B cell (primary cell): Measurements from ENCODE around the gene MYLK4. TPM values are rescaled to one million over a fixed set of nuclear protein-coding genes. Genes with fewer than 3 reads are reported as not detected.

ENCODE experiments used
- ATAC-seq: fragments of 200-7000 bp; cut with Tn5 transposase; one replicate; pipeline ENCODE4 v1.10.0; 2021; ENCODE audit warnings: low read depth, mild to moderate bottlenecking, moderate number of reproducible peaks, moderate library complexity
- CTCF ChIA-PET: fragments of 350-600 bp; sonication (Branson Sonifier 250); formaldehyde crosslinking; loops from one replicate; lab custom pipeline; 2021; ENCODE audit warnings: antibody characterized with exemption, inconsistent platforms; lab: Charles Lee
- POLR2A ChIA-PET: fragments of 350-600 bp; sonication (Branson Sonifier 250); formaldehyde crosslinking; loops from one replicate; lab custom pipeline; 2021; ENCODE audit warnings: antibody characterized with exemption; lab: Charles Lee
- DNase-seq: peaks from one replicate; pipeline ENCODE4 v3.0.0; 2013
- H2AFZ ChIP-seq: 2 replicates; pipeline ENCODE4 v1.6.1; 2012; ENCODE audit warnings: mild to moderate bottlenecking, low read depth, low read length; ENCODE audit not compliant: insufficient read depth, poor library complexity, severe bottlenecking
- H3K27ac ChIP-seq, 2 donors: 1 replicate in 1 of 2; 2 replicates in 1 of 2; pipeline ENCODE4 v1.5.1; 2012 to 2013; ENCODE audit warnings: low read length in 2 of 2, mild to moderate bottlenecking in 2 of 2, moderate library complexity in 1 of 2
- H3K27me3 ChIP-seq, 4 experiments: fragments of 200-600 bp in 1 of 4; sonication (generic) in 1 of 4; replicated peaks in 1 of 4; 1 replicate in 2 of 4; 2 replicates in 2 of 4; pipeline versions ENCODE4 v1.6.1 to v1.7.0; 2013 to 2016; ENCODE audit warnings: low read length in 3 of 4, mild to moderate bottlenecking in 2 of 4, mixed read lengths in 1 of 4, moderate library complexity in 1 of 4; ENCODE audit not compliant: insufficient read depth in 4 of 4, control insufficient read depth in 3 of 4; ENCODE audit errors: control extremely low read depth in 1 of 4
- H3K36me3 ChIP-seq, 2 experiments: replicated peaks in 1 of 2; 1 replicate in 1 of 2; 2 replicates in 1 of 2; pipeline versions ENCODE4 v1.6.1 to v1.7.1; 2013; ENCODE audit warnings: low read length in 1 of 2; ENCODE audit not compliant: insufficient read depth in 2 of 2, control insufficient read depth in 1 of 2; ENCODE audit errors: control extremely low read depth in 1 of 2, extremely low read depth in 1 of 2
- H3K4me1 ChIP-seq, 2 donors: fragments of 200-600 bp in 1 of 2; sonication (generic) in 1 of 2; 1 replicate in 1 of 2; 2 replicates in 1 of 2; pipeline versions ENCODE4 v1.5.1 to v1.6.1; 2013 to 2017; ENCODE audit warnings: low read length in 2 of 2; ENCODE audit not compliant: control insufficient read depth in 2 of 2, insufficient read depth in 2 of 2
- H3K4me2 ChIP-seq: replicated peaks from 2 replicates; pipeline ENCODE3; 2012; ENCODE audit warnings: mild to moderate bottlenecking, low read depth, low read length; ENCODE audit not compliant: poor library complexity, severe bottlenecking
- H3K4me3 ChIP-seq, 5 experiments: fragments of 200-600 bp in 1 of 5; sonication (generic) in 1 of 5; 1 replicate in 3 of 5; 2 replicates in 2 of 5; pipeline versions ENCODE4 v1.5.1 to v1.7.0; 2011 to 2016; ENCODE audit warnings: low read length in 4 of 5, mild to moderate bottlenecking in 4 of 5, low read depth in 2 of 5, control low read depth in 1 of 5, moderate library complexity in 1 of 5; ENCODE audit not compliant: insufficient read depth in 1 of 5; ENCODE audit errors: control extremely low read depth in 1 of 5, extremely low read depth in 1 of 5
- H3K79me2 ChIP-seq: fragments of 200-600 bp; sonication (generic); one replicate; pipeline ENCODE4 v1.6.0; 2016; ENCODE audit warnings: low read length; ENCODE audit not compliant: control insufficient read depth, insufficient read depth
- H3K9ac ChIP-seq: fragments of 200-600 bp; sonication (generic); 2 replicates; pipeline ENCODE4 v1.6.1; 2017; ENCODE audit warnings: mild to moderate bottlenecking, low read length, moderate library complexity
- H3K9me3 ChIP-seq, 3 donors: one replicate each; pipeline versions ENCODE4 v1.6.1 to v1.7.1; 2013; ENCODE audit warnings: low read length in 2 of 3; ENCODE audit not compliant: control insufficient read depth in 2 of 3, insufficient read depth in 1 of 3; ENCODE audit errors: control extremely low read depth in 1 of 3
- H4K20me1 ChIP-seq: 2 replicates; pipeline ENCODE4 v1.6.0; 2012; ENCODE audit warnings: mild to moderate bottlenecking, low read length; ENCODE audit not compliant: insufficient read depth, control insufficient read depth, poor library complexity, severe bottlenecking
- H3K27ac Mint-ChIP-seq: one replicate; pipeline ENCODE4 v1.8.0; 2021; ENCODE audit warnings: mixed read lengths
- H3K27me3 Mint-ChIP-seq: one replicate; pipeline ENCODE4 v1.8.0; 2021; ENCODE audit warnings: mixed read lengths
- H3K4me1 Mint-ChIP-seq: one replicate; pipeline ENCODE4 v1.8.0; 2021; ENCODE audit warnings: mixed read lengths
- H3K4me3 Mint-ChIP-seq: one replicate; pipeline ENCODE4 v1.8.0; 2021; ENCODE audit warnings: mixed read lengths
- H3K9me3 Mint-ChIP-seq: one replicate; pipeline ENCODE4 v1.8.0; 2022; ENCODE audit warnings: mixed read lengths; ENCODE audit not compliant: insufficient read depth
- EZH2 ChIP-seq: IDR thresholded peaks from 2 replicates; pipeline ENCODE4 v1.6.1; 2012; ENCODE audit warnings: borderline replicate concordance, low read depth, mild to moderate bottlenecking, moderate library complexity, low read length; ENCODE audit not compliant: insufficient read depth, poor library complexity, severe bottlenecking
- WGBS: methylation state at CpG from one replicate; pipeline ENCODE4 v1.1.5; 2013; ENCODE audit warnings: missing lambda C conversion rate; ENCODE audit not compliant: insufficient coverage; 5-methylcytosine and 5-hydroxymethylcytosine counted together
- intact Hi-C: fragments of 100-400 bp; cut with micrococcal nuclease; formaldehyde crosslinking; loops from one replicate; pipeline ENCODE4 v1.10.0; 2022
- polyA plus RNA-seq: library from polyadenylated mRNA; depleted of rRNA; stranded (reverse); fragments of >200 nt; gene quantifications from 2 replicates; pipeline ENCODE4 v1.2.3, GENCODE V29; 2012
- total RNA-seq, 2 donors: library from RNA; stranded (reverse); fragments of 120-200 nt in 1 of 2; gene quantifications; 1 replicate in 1 of 2; 2 replicates in 1 of 2; pipeline versions ENCODE4 v1.2.3 to v1.2.4, GENCODE V29; 2013 to 2022
- TF ChIP-seq, protein P1 (sequence below): fragments of 200-600 bp; IDR thresholded peaks from one replicate; pipeline ENCODE4 v1.8.0; 2022; ENCODE audit warnings: antibody characterized with exemption, mild to moderate bottlenecking

Gene MYLK4
- total and polyA plus RNA-seq, 2 donors (not counting 1 experiment from before 2014, with no cell fraction given) = 0.51 to 1.2 TPM

GRCh38 chr6:2632368-2632767 is 118.4 kb downstream of the MYLK4 start:
- Histone ChIP-seq H3K27me3 (peaks cover 0 to 5% (median 0%) of the 10 kb centered on the region in 4 experiments), H3K9me3 (no peaks in the 10 kb centered on the region), H3K27ac (no peak overlapping the region), H3K4me1 (peaks cover 5 to 10% of the 10 kb centered on the region in 2 donors), H3K79me2 (no peaks in the 10 kb centered on the region), H3K9ac (no peak overlapping the region), H4K20me1 (no peaks in the 10 kb centered on the region), H2AFZ (no peak overlapping the region), H3K36me3 (no peaks in the 10 kb centered on the region), H3K4me3 (no peak overlapping the region), H3K4me2 (no peak overlapping the region)
- H3K27me3 Mint-ChIP-seq = peaks cover 11% of the 10 kb centered on the region
- no peak overlapping the region for H3K27ac Mint-ChIP-seq
- intact Hi-C loops = loop anchor here (5.0 to 10.0 kb wide), 2 partner anchors 435 to 528 kb away; no protein-coding TSS in a partner anchor
- H3K4me1 Mint-ChIP-seq = peaks cover 6% of the 10 kb centered on the region
- ChIA-PET CTCF (interaction anchor here (0.8 to 7.1 kb wide), 5 partner anchors 10 to 1034 kb away, joined by 3 to 143 read pairs (median 22); no protein-coding TSS in a partner anchor), POLR2A (no interaction called here)
- H3K9me3 Mint-ChIP-seq = no peaks in the 10 kb centered on the region
- TF ChIP-seq, protein P1, sequence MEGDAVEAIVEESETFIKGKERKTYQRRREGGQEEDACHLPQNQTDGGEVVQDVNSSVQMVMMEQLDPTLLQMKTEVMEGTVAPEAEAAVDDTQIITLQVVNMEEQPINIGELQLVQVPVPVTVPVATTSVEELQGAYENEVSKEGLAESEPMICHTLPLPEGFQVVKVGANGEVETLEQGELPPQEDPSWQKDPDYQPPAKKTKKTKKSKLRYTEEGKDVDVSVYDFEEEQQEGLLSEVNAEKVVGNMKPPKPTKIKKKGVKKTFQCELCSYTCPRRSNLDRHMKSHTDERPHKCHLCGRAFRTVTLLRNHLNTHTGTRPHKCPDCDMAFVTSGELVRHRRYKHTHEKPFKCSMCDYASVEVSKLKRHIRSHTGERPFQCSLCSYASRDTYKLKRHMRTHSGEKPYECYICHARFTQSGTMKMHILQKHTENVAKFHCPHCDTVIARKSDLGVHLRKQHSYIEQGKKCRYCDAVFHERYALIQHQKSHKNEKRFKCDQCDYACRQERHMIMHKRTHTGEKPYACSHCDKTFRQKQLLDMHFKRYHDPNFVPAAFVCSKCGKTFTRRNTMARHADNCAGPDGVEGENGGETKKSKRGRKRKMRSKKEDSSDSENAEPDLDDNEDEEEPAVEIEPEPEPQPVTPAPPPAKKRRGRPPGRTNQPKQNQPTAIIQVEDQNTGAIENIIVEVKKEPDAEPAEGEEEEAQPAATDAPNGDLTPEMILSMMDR = no peak
- TF ChIP-seq EZH2 = no peak
- no peak overlapping the region for H3K4me3 Mint-ChIP-seq
- DNase-seq (no peak), ATAC-seq (no peak)
- WGBS = 98% methylated on average over 7 of the region's 10 CpGs

- no peaks in the 10 kb centered on the region for H3K9me3 ChIP-seq
- peaks cover 5 to 10% of the 10 kb centered on the region in 2 donors for H3K4me1 ChIP-seq
- no peak for DNase-seq
- H2AFZ ChIP-seq = no peak overlapping the region
- Mint-ChIP-seq H3K27ac (no peak overlapping the region), H3K4me3 (no peak overlapping the region), H3K4me1 (peaks cover 6% of the 10 kb centered on the region), H3K27me3 (peaks cover 2% of the 10 kb centered on the region), H3K9me3 (no peaks in the 10 kb centered on the region)
- H4K20me1 ChIP-seq = no peaks in the 10 kb centered on the region
- no peaks in the 10 kb centered on the region for H3K79me2 ChIP-seq
- no peak overlapping the region for H3K4me2 ChIP-seq
- H3K9ac ChIP-seq = no peak overlapping the region
- POLR2A ChIA-PET = no interaction called here
- no peaks in the 10 kb centered on the region for H3K36me3 ChIP-seq
- intact Hi-C loops = loop anchor here (5.0 to 10.0 kb wide), 2 partner anchors 434 to 526 kb away; no protein-coding TSS in a partner anchor
- CTCF ChIA-PET = interaction anchor here (1.3 to 7.1 kb wide), 2 partner anchors 1025 to 1033 kb away, joined by 5 to 143 read pairs; no protein-coding TSS in a partner anchor
- H3K27me3 ChIP-seq = peaks cover 0 to 5% (median 0%) of the 10 kb centered on the region in 4 experiments
- no peak overlapping the region for H3K27ac ChIP-seq
- WGBS = 85% methylated on average over 12 of the region's 14 CpGs
- no peak overlapping the region for H3K4me3 ChIP-seq
- TF ChIP-seq, protein P1 = no peak
- TF ChIP-seq EZH2 = no peak
- no peak for ATAC-seq
Measured at GRCh38 chr6:2630891-2631571, 119.7 kb downstream of the MYLK4 start.
